Measurements from ENCODE around the gene MYLK3. TPM values are rescaled to one million over a fixed set of nuclear protein-coding genes. Genes with fewer than 3 reads are reported as not detected.

MYLK3 gene
- total RNA-seq, 1 experiment from 2014 or later, result not detected

- Mint-ChIP-seq H3K4me1 (ENCODE audit: insufficient read depth, unreplicated experiment) (no peaks in the 10 kb centered on the region), H3K36me3 (ENCODE audit: insufficient read depth, unreplicated experiment) (peaks cover 6% of the 10 kb centered on the region), H3K9me3 (ENCODE audit: unreplicated experiment) (no peaks in the 10 kb centered on the region), H3K27me3 (ENCODE audit: insufficient read depth, unreplicated experiment) (no peaks in the 10 kb centered on the region), H3K4me3 (ENCODE audit: unreplicated experiment) (no peak overlapping the region), H3K27ac (ENCODE audit: low read depth, unreplicated experiment) (no peak overlapping the region)
- no peak for DNase-seq (ENCODE audit: unreplicated experiment)
- CTCF ChIA-PET, result interaction anchor here (1.7 kb wide), 1 partner anchor 19 kb away, joined by 8 read pairs; no protein-coding TSS in a partner anchor
- TF ChIP-seq CTCF (IDR thresholded peaks at IDR 0.05; ENCODE audit: unreplicated experiment), result no peak
- POLR2A ChIA-PET, result interaction anchor here (0.6 kb wide), 1 partner anchor 55 kb away, joined by 3 read pairs; no protein-coding TSS in a partner anchor
- intact Hi-C loops (cut with micrococcal nuclease), result no loop called here
- no TSS peak for BruUV-seq (replicated peaks)
These were observed 34.2 kb upstream of the MYLK3 start for GRCh38 chr16:46782320-46782719.

DNA sequence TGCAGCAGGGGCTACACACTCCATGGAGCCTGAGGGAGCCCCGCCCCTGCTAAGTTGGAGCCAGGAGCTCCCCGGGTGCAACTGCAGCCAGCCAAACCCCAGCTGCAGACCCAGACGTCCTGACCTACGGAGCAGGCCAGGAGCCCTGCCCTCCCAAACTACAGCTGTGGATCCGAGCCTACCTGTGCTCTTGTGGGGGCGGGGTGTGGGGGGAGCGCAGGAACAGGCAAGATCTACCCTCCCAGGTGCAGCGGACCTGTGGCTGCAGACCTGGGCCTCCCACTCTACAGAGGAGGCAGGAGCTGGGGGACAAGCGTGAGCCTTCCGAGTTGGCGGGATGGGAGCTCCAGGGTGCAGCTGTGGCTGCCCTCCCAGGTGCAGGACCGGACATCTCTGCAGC is 29.7 kb upstream of the MYLK3 start:
- intact Hi-C loops (cut with micrococcal nuclease), result no loop called here
- ChIA-PET POLR2A (interaction anchor here (0.6 kb wide), 1 partner anchor 10 kb away, joined by 3 read pairs; no protein-coding TSS in a partner anchor), CTCF (interaction anchor here (0.7 kb wide), 1 partner anchor 148 kb away, joined by 3 read pairs; no protein-coding TSS in a partner anchor)
- no peaks in the 10 kb centered on the region for H3K9me3 Mint-ChIP-seq (ENCODE audit: unreplicated experiment)
- TF ChIP-seq CTCF (IDR thresholded peaks at IDR 0.05; ENCODE audit: unreplicated experiment), result no peak
- DNase-seq (ENCODE audit: unreplicated experiment), result no peak
- no peak overlapping the region for H3K4me3 Mint-ChIP-seq (ENCODE audit: unreplicated experiment)
- peaks cover 6% of the 10 kb centered on the region for H3K36me3 Mint-ChIP-seq (ENCODE audit: insufficient read depth, unreplicated experiment)
- no peak overlapping the region for H3K27ac Mint-ChIP-seq (ENCODE audit: low read depth, unreplicated experiment)
- no peaks in the 10 kb centered on the region for H3K4me1 Mint-ChIP-seq (ENCODE audit: insufficient read depth, unreplicated experiment)
- no peaks in the 10 kb centered on the region for H3K27me3 Mint-ChIP-seq (ENCODE audit: insufficient read depth, unreplicated experiment)
- no TSS peak for BruUV-seq (replicated peaks)

DNA sequence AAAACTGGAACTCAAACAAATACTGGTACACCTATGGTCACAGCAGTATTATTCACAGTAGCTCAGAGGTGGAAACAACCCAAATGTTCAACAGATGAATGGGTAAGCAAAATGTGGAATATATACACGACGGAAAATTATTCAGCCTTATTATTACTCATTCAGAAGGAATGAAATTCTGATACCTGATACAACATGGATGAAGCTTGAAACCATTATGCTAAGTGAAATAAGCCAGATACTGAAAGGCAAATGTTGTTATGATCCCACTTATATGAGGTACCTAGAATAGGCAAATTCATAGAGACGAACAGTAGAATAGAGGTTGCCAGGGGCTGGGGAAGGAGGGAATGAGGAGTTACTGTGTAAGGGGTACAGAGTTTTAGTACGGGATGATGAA is 27.1 kb upstream of the MYLK3 start:
- Mint-ChIP-seq H3K9me3 (ENCODE audit: unreplicated experiment) (no peaks in the 10 kb centered on the region), H3K27ac (ENCODE audit: low read depth, unreplicated experiment) (no peak overlapping the region), H3K27me3 (ENCODE audit: insufficient read depth, unreplicated experiment) (no peaks in the 10 kb centered on the region), H3K4me1 (ENCODE audit: insufficient read depth, unreplicated experiment) (no peaks in the 10 kb centered on the region), H3K4me3 (ENCODE audit: unreplicated experiment) (no peak overlapping the region), H3K36me3 (ENCODE audit: insufficient read depth, unreplicated experiment) (no peaks in the 10 kb centered on the region)
- intact Hi-C loops (cut with micrococcal nuclease), result no loop called here
- POLR2A ChIA-PET, result no interaction called here
- TF ChIP-seq CTCF (IDR thresholded peaks at IDR 0.05; ENCODE audit: unreplicated experiment), result no peak
- CTCF ChIA-PET, result interaction anchor here (0.9 kb wide), 1 partner anchor 101 kb away, joined by 3 read pairs; no protein-coding TSS in a partner anchor
- BruUV-seq (replicated peaks), result no TSS peak
- DNase-seq (ENCODE audit: unreplicated experiment), result no peak

DNA sequence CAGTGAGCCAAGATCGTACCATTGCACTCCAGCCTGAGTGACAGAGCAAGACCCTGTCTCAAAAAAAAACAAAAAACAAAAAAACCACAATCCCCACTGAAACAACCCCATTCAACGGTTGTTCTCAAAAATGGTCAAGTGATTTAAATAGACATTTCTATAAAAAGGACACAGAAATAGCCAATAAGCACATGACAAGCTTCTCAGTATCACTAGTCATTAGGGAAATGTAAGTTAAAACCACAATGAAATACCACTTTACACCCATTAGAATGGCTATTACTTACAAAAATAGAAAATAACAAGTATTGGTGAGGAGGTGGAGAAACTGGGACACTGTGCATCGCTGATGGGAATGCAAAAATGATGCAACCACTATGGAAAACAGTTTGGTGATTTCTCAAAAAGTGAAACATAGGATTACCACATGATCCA is 26.6 kb upstream of the MYLK3 start:
- ChIA-PET POLR2A (no interaction called here), CTCF (interaction anchor here (0.9 kb wide), 1 partner anchor 101 kb away, joined by 3 read pairs; no protein-coding TSS in a partner anchor)
- no peak for TF ChIP-seq CTCF (IDR thresholded peaks at IDR 0.05; ENCODE audit: unreplicated experiment)
- no TSS peak for BruUV-seq (replicated peaks)
- H3K36me3 Mint-ChIP-seq (ENCODE audit: insufficient read depth, unreplicated experiment), result no peaks in the 10 kb centered on the region
- H3K9me3 Mint-ChIP-seq (ENCODE audit: unreplicated experiment), result no peaks in the 10 kb centered on the region
- H3K4me1 Mint-ChIP-seq (ENCODE audit: insufficient read depth, unreplicated experiment), result no peaks in the 10 kb centered on the region
- intact Hi-C loops (cut with micrococcal nuclease), result no loop called here
- no peak for DNase-seq (ENCODE audit: unreplicated experiment)
- H3K27ac Mint-ChIP-seq (ENCODE audit: low read depth, unreplicated experiment), result no peak overlapping the region
- H3K27me3 Mint-ChIP-seq (ENCODE audit: insufficient read depth, unreplicated experiment), result no peaks in the 10 kb centered on the region
- H3K4me3 Mint-ChIP-seq (ENCODE audit: unreplicated experiment), result no peak overlapping the region
